Central memory CD8-positive, alpha-beta T cell (primary cell): ENCODE data around the gene GJD2.

ENCODE experiments used
- ATAC-seq: fragments of 150-1000 bp; cut with Tn5 transposase; replicated peaks from 2 replicates; pipeline ENCODE4 v1.10.0; 2022; ENCODE audit warnings: mild to moderate bottlenecking, moderate FRiP score, moderate number of reproducible peaks; ENCODE audit not compliant: poor library complexity, severe bottlenecking; ENCODE audit errors: extremely low read depth
- DNase-seq, 2 donors: peaks; one replicate each; pipeline ENCODE4 v3.0.0; 2021; ENCODE audit warnings: low spot score in 2 of 2
- H3K27ac Mint-ChIP-seq: one replicate; pipeline ENCODE4 v1.8.0; 2022; ENCODE audit warnings: low read depth, mild to moderate bottlenecking, moderate library complexity, mixed read lengths
- H3K27me3 Mint-ChIP-seq: one replicate; pipeline ENCODE4 v1.8.0; 2022; ENCODE audit warnings: mixed read lengths
- H3K36me3 Mint-ChIP-seq: one replicate; pipeline ENCODE4 v1.8.0; 2022; ENCODE audit warnings: mild to moderate bottlenecking, moderate library complexity, mixed read lengths; ENCODE audit not compliant: insufficient read depth
- H3K4me1 Mint-ChIP-seq: one replicate; pipeline ENCODE4 v1.8.0; 2022; ENCODE audit warnings: mixed read lengths
- H3K4me3 Mint-ChIP-seq: one replicate; pipeline ENCODE4 v1.8.0; 2022; ENCODE audit warnings: mild to moderate bottlenecking, moderate library complexity, mixed read lengths
- H3K9me3 Mint-ChIP-seq: one replicate; pipeline ENCODE4 v1.8.0; 2022; ENCODE audit warnings: mixed read lengths

The GJD2 gene

GRCh38 chr15:34730701-34731100 is 24.1 kb downstream of the GJD2 start:
- H3K27me3 Mint-ChIP-seq: peaks cover 60% of the 10 kb centered on the region
- H3K36me3 Mint-ChIP-seq: no peaks in the 10 kb centered on the region
- ATAC-seq (no peak), DNase-seq (no peak)
- H3K4me1 Mint-ChIP-seq: no peaks in the 10 kb centered on the region
- H3K4me3 Mint-ChIP-seq: no peak overlapping the region
- H3K27ac Mint-ChIP-seq: no peak overlapping the region
- no peaks in the 10 kb centered on the region for H3K9me3 Mint-ChIP-seq

- H3K4me3 Mint-ChIP-seq: no peak overlapping the region
- H3K4me1 Mint-ChIP-seq: no peaks in the 10 kb centered on the region
- DNase-seq (no peak), ATAC-seq (no peak)
- H3K36me3 Mint-ChIP-seq: no peaks in the 10 kb centered on the region
- H3K27ac Mint-ChIP-seq: no peak overlapping the region
- H3K27me3 Mint-ChIP-seq: peaks cover 67% of the 10 kb centered on the region
- H3K9me3 Mint-ChIP-seq: no peaks in the 10 kb centered on the region
These were observed 24.9 kb downstream of the GJD2 start for GRCh38 chr15:34729886-34730285.

- Mint-ChIP-seq H3K27me3 (peaks cover 71% of the 10 kb centered on the region), H3K36me3 (no peaks in the 10 kb centered on the region), H3K4me3 (no peak overlapping the region), H3K27ac (no peak overlapping the region), H3K4me1 (no peaks in the 10 kb centered on the region), H3K9me3 (no peaks in the 10 kb centered on the region)
- DNase-seq (no peak), ATAC-seq (no peak)
These were observed 25.7 kb downstream of the GJD2 start for GRCh38 chr15:34729056-34729455.

- ATAC-seq (no peak), DNase-seq (no peak)
- Mint-ChIP-seq H3K36me3 (no peaks in the 10 kb centered on the region), H3K4me1 (no peaks in the 10 kb centered on the region), H3K4me3 (no peak overlapping the region), H3K27me3 (peaks cover 80% of the 10 kb centered on the region), H3K9me3 (no peaks in the 10 kb centered on the region), H3K27ac (no peak overlapping the region)
These were observed 28.2 kb downstream of the GJD2 start for GRCh38 chr15:34726406-34727100.

- Mint-ChIP-seq H3K27me3 (peaks cover 82% of the 10 kb centered on the region), H3K4me3 (no peak overlapping the region), H3K9me3 (no peaks in the 10 kb centered on the region), H3K4me1 (no peaks in the 10 kb centered on the region), H3K36me3 (no peaks in the 10 kb centered on the region), H3K27ac (no peak overlapping the region)
- ATAC-seq: no peak
- DNase-seq: no peak
These were observed 29.2 kb downstream of the GJD2 start for GRCh38 chr15:34725556-34725955.

- no peak for DNase-seq
- Mint-ChIP-seq H3K27ac (no peak overlapping the region), H3K4me1 (no peaks in the 10 kb centered on the region), H3K36me3 (no peaks in the 10 kb centered on the region), H3K9me3 (no peaks in the 10 kb centered on the region), H3K4me3 (no peak overlapping the region), H3K27me3 (peaks cover 87% of the 10 kb centered on the region)
- no peak for ATAC-seq
These were observed 30.3 kb downstream of the GJD2 start for GRCh38 chr15:34724481-34724880.

- ATAC-seq (no peak), DNase-seq (no peak)
- H3K9me3 Mint-ChIP-seq: no peaks in the 10 kb centered on the region
- H3K4me1 Mint-ChIP-seq: no peaks in the 10 kb centered on the region
- no peak overlapping the region for H3K4me3 Mint-ChIP-seq
- no peaks in the 10 kb centered on the region for H3K36me3 Mint-ChIP-seq
- peaks cover 91% of the 10 kb centered on the region for H3K27me3 Mint-ChIP-seq
- H3K27ac Mint-ChIP-seq: no peak overlapping the region
These were observed 32.4 kb downstream of the GJD2 start for GRCh38 chr15:34722439-34722836.

- ATAC-seq: no peak
- no peak for DNase-seq
- H3K9me3 Mint-ChIP-seq: no peaks in the 10 kb centered on the region
- H3K4me3 Mint-ChIP-seq: no peak overlapping the region
- H3K27me3 Mint-ChIP-seq: peaks cover 87% of the 10 kb centered on the region
- H3K36me3 Mint-ChIP-seq: no peaks in the 10 kb centered on the region
- H3K27ac Mint-ChIP-seq: no peak overlapping the region
- no peaks in the 10 kb centered on the region for H3K4me1 Mint-ChIP-seq
These were observed 32.9 kb downstream of the GJD2 start for GRCh38 chr15:34721802-34722438.

- no peaks in the 10 kb centered on the region for H3K36me3 Mint-ChIP-seq
- no peaks in the 10 kb centered on the region for H3K9me3 Mint-ChIP-seq
- DNase-seq (no peak), ATAC-seq (no peak)
- H3K27ac Mint-ChIP-seq: no peak overlapping the region
- peaks cover 80% of the 10 kb centered on the region for H3K27me3 Mint-ChIP-seq
- H3K4me3 Mint-ChIP-seq: no peak overlapping the region
- no peaks in the 10 kb centered on the region for H3K4me1 Mint-ChIP-seq
These were observed 33.5 kb downstream of the GJD2 start for GRCh38 chr15:34721157-34721801.

GRCh38 chr15:34719695-34720094 is 35.1 kb downstream of the GJD2 start:
- Mint-ChIP-seq H3K27me3 (peaks cover 67% of the 10 kb centered on the region), H3K27ac (no peak overlapping the region)

GRCh38 chr15:34718681-34719665 is 35.8 kb downstream of the GJD2 start:
- H3K9me3 Mint-ChIP-seq: no peaks in the 10 kb centered on the region
- H3K27ac Mint-ChIP-seq: no peak overlapping the region

More at GRCh38 chr15:34719695-34720094, 35.1 kb downstream of the GJD2 start:
- H3K4me1 Mint-ChIP-seq: no peaks in the 10 kb centered on the region
- no peaks in the 10 kb centered on the region for H3K9me3 Mint-ChIP-seq
- DNase-seq (no peak), ATAC-seq (no peak)
- no peak overlapping the region for H3K4me3 Mint-ChIP-seq
- H3K36me3 Mint-ChIP-seq: no peaks in the 10 kb centered on the region

GRCh38 chr15:34717729-34718128 is 37.1 kb downstream of the GJD2 start:
- H3K36me3 Mint-ChIP-seq: no peaks in the 10 kb centered on the region
- peaks cover 60% of the 10 kb centered on the region for H3K27me3 Mint-ChIP-seq
- H3K4me3 Mint-ChIP-seq: no peak overlapping the region
- no peak overlapping the region for H3K27ac Mint-ChIP-seq
- H3K4me1 Mint-ChIP-seq: no peaks in the 10 kb centered on the region
- ATAC-seq (no peak), DNase-seq (no peak)
- H3K9me3 Mint-ChIP-seq: no peaks in the 10 kb centered on the region

More at GRCh38 chr15:34718681-34719665, 35.8 kb downstream of the GJD2 start:
- no peaks in the 10 kb centered on the region for H3K36me3 Mint-ChIP-seq
- DNase-seq: no peak
- H3K4me3 Mint-ChIP-seq: no peak overlapping the region
- H3K27me3 Mint-ChIP-seq: peaks cover 63% of the 10 kb centered on the region
- no peak for ATAC-seq
- H3K4me1 Mint-ChIP-seq: no peaks in the 10 kb centered on the region
